Effector memory CD4-positive, alpha-beta T cell (primary cell): ENCODE measurements around the gene GRID1.

ENCODE experiments used
- DNase-seq, 3 donors: peaks; one replicate each; pipeline ENCODE4 v3.0.0-alpha.2; 2020
- H3K27ac ChIP-seq: 2 replicates; pipeline ENCODE4 v1.7.0; 2013; ENCODE audit warnings: mild to moderate bottlenecking, low read length, moderate library complexity; ENCODE audit not compliant: insufficient read depth, poor library complexity, severe bottlenecking
- H3K27me3 ChIP-seq: replicated peaks from 2 replicates; pipeline ENCODE4 v1.7.0; 2013; ENCODE audit warnings: mild to moderate bottlenecking, low read length; ENCODE audit not compliant: insufficient read depth, control insufficient read depth, poor library complexity, severe bottlenecking
- H3K36me3 ChIP-seq: 2 replicates; pipeline ENCODE4 v1.7.0; 2013; ENCODE audit warnings: mild to moderate bottlenecking, low read length, moderate library complexity; ENCODE audit not compliant: control insufficient read depth, insufficient read depth
- H3K4me1 ChIP-seq: 2 replicates; pipeline ENCODE4 v1.7.0; 2013; ENCODE audit warnings: low read length, mild to moderate bottlenecking; ENCODE audit not compliant: control insufficient read depth, insufficient read depth, poor library complexity, severe bottlenecking
- H3K4me3 ChIP-seq: 2 replicates; pipeline ENCODE4 v1.7.0; 2013; ENCODE audit warnings: low read length, low read depth, mild to moderate bottlenecking; ENCODE audit not compliant: insufficient read depth, poor library complexity, severe bottlenecking
- H3K9me3 ChIP-seq: 2 replicates; pipeline ENCODE4 v1.7.0; 2013; ENCODE audit warnings: mild to moderate bottlenecking, low read length, moderate library complexity; ENCODE audit not compliant: control insufficient read depth

The GRID1 gene

DNA sequence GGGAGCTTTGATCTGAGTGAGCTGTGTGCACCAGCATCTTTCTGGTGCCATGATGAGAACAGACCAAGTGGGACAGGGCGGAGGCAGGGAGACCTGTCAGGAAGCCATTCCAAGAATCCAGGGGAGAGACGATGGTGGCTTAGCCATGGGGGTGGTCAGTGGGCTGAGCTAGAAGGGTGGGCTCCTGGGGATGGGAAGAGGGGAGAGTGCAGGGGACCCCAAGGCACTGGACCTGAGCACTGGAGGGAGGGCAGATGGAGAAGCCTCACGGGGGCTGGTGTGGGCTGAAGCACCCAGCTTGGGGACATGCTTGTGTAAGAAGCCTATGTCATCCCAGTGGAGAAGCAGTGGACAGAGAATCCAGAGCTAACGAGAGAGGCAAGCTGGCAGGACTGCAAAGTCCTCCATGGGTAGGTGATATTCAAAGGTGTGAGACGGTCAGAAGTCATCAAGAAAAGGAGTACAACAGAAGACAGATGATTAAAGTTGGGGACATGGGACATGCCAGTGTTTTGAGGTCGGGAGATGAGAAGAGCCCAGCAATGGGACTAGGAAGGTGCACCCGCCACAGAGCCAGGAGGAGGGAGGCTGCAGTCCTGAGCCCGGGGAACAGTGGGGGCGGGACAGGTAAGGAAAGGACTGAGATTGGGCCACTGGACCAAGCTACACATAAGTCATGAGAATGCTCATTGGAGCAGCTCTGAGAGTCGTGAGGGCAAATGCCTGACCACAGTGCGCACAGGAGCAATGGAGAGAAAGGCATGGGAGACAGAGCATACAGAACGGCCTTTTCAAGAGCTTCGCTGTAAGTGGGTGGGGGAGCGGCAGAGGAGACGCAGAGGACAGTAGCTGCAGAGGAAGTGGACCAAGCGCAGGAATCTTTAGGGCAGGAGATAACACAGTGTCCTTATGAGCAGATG is 72.0 kb downstream of the GRID1 start:
- no peak overlapping the region for H3K27ac ChIP-seq
- no peaks in the 10 kb centered on the region for H3K4me1 ChIP-seq
- no peaks in the 10 kb centered on the region for H3K36me3 ChIP-seq
- no peak for DNase-seq
- no peaks in the 10 kb centered on the region for H3K27me3 ChIP-seq
- no peak overlapping the region for H3K4me3 ChIP-seq
- no peaks in the 10 kb centered on the region for H3K9me3 ChIP-seq

DNA sequence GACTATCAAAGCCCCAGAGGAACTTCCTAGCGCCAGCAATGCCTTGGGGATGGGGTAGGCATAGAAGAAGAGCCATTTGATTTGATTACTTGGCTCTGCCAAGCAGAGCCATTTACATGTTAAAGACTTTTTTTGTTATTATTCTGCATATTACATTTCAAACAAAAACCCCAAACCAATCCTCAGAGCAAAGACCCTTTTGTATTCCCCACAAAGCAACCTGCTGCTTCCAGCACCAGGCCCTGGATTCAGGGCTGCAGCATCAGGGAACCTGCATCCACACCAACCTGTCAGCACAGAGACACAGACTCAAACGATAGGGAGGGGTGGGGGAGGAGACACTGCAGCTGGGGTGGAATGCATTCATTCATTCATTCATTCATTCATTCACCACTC is 73.2 kb downstream of the GRID1 start:
- no peaks in the 10 kb centered on the region for H3K4me1 ChIP-seq
- no peak overlapping the region for H3K4me3 ChIP-seq
- H3K27ac ChIP-seq = no peak overlapping the region
- no peaks in the 10 kb centered on the region for H3K36me3 ChIP-seq
- no peaks in the 10 kb centered on the region for H3K9me3 ChIP-seq
- H3K27me3 ChIP-seq = no peaks in the 10 kb centered on the region
- DNase-seq = no peak

GRCh38 chr10:86292462-86293395 is 73.9 kb downstream of the GRID1 start:
- no peak for DNase-seq
- Histone ChIP-seq H3K36me3 (no peaks in the 10 kb centered on the region), H3K4me1 (no peaks in the 10 kb centered on the region), H3K27ac (no peak overlapping the region), H3K9me3 (no peaks in the 10 kb centered on the region), H3K4me3 (no peak overlapping the region), H3K27me3 (no peaks in the 10 kb centered on the region)

GRCh38 chr10:86291616-86292340 is 74.8 kb downstream of the GRID1 start:
- Histone ChIP-seq H3K27ac (no peak overlapping the region), H3K36me3 (no peaks in the 10 kb centered on the region), H3K4me3 (no peak overlapping the region), H3K27me3 (no peaks in the 10 kb centered on the region), H3K9me3 (no peaks in the 10 kb centered on the region), H3K4me1 (no peaks in the 10 kb centered on the region)
- no peak for DNase-seq

DNA sequence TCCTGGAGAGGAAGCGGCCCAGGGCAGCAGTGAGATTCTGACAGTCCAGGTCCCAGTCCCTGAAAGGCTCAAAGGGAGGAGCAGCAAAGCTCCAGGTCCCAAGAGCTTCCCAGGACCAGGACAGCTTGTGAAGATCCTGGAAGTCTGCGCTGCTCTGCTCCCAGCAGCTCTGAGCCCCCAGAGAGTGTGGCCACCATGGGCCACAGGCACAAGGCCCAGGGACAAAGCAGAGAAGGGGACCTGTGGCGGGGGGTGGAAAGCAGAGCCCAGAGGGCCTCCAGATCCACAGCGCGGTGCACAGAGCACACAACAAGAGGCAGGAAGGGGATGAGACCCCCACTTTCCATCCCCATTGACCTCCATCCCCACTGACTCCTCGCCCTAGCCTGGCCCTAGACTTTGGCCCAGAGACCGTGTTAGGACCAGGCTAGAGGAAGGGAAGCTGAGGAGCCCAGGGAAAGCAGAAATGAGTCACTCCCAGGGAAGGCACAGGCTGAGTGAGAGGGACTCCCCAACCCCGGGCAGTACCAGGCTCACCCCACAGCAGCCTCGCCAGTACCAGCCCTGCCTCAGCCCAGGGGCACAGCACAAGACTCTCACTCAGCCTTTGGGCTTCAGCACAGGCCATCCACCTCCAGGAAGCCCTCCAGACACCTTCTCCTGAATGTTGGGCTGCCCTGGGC is 75.5 kb downstream of the GRID1 start:
- H3K27ac ChIP-seq = no peak overlapping the region
- no peaks in the 10 kb centered on the region for H3K9me3 ChIP-seq
- no peaks in the 10 kb centered on the region for H3K4me1 ChIP-seq
- no peak overlapping the region for H3K4me3 ChIP-seq
- no peak for DNase-seq
- no peaks in the 10 kb centered on the region for H3K36me3 ChIP-seq
- no peaks in the 10 kb centered on the region for H3K27me3 ChIP-seq

GRCh38 chr10:86289577-86289868 is 77.1 kb downstream of the GRID1 start:
- Histone ChIP-seq H3K36me3 (no peaks in the 10 kb centered on the region), H3K27me3 (no peaks in the 10 kb centered on the region), H3K4me3 (no peak overlapping the region), H3K27ac (no peak overlapping the region), H3K9me3 (no peaks in the 10 kb centered on the region), H3K4me1 (no peaks in the 10 kb centered on the region)
- DNase-seq = no peak

DNA sequence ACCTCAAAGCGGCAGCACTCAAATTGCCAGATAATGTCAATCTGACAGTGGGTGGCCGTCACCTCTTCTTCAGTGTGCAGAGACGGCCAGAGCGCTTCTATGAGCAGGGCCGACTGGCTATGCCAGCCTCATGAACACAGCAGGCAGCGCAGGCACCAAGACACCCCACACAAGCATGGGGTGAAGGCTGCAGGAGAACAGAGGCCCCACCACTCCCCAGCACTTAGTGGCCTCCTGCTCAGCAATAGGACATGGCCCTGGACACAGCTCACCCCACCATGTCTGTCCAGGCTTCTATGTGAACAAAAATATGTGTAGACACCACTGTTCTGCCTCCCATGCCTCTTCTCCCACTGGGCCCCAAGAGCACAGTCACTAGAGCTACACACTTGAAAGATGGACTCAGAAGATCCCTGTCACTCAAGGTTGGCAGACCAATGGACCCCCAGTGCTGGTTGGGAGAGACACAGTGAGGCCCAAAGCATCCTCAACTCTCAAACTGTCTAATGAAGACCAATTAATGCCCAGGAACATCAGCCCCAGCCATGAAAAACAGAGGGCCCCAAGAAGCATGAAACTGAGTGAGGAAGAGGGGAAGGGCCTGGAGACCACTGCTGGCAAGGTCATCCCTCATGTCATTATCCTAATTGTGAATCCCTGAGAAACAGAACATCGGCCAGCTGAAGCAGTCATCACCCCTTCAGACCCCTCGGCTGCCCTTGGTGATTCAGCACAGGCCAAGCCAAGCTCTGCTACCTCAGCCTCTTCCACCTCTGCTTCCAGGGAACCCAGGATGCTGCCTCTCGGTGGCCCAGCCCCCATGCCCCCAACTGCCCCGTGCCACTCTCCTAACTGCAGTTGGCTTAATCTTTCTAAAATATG is 77.7 kb downstream of the GRID1 start:
- no peak for DNase-seq
- Histone ChIP-seq H3K27ac (no peak overlapping the region), H3K27me3 (no peaks in the 10 kb centered on the region), H3K4me1 (no peaks in the 10 kb centered on the region), H3K9me3 (no peaks in the 10 kb centered on the region), H3K36me3 (no peaks in the 10 kb centered on the region), H3K4me3 (no peak overlapping the region)

- Histone ChIP-seq H3K27me3 (peaks cover 2% of the 10 kb centered on the region), H3K9me3 (no peaks in the 10 kb centered on the region), H3K36me3 (no peaks in the 10 kb centered on the region), H3K4me1 (no peaks in the 10 kb centered on the region), H3K4me3 (no peak overlapping the region), H3K27ac (no peak overlapping the region)
- DNase-seq = no peak
Observed at GRCh38 chr10:86287966-86288579, 78.5 kb downstream of the GRID1 start.
